Measurements from ENCODE around the gene MBIP.

DNA sequence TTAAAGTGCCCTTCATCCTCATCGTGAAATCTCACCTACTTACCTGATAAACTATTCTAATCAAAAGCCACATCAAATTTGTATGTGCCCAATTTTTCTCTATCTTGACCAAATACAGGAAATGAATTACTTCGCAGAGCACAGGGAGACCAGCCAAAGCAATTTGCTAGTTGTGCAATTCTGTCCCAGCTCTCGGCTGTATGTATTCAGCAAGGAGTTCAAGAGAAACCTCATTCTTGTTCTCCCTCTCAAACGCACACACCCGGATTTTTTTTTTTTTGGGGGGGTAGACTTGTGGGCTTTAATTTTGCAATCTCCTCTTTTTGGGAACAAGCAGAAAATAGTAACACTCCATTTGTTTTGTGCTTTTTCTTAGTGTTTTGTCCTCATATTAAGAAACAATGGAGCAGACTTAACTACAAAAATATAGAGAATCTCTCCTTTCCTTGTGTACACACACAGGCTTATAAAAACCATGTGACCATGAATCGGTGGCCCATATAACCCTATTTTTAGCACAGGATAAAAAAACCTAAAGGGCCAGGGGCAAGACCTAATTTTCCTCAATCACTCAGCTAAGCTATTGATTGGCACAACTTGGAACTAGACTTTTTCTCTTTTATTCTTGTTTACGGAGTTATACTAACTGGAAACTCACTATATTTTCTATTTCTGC is 64.2 kb downstream of the MBIP start:
- TF ChIP-seq, protein P1, sequence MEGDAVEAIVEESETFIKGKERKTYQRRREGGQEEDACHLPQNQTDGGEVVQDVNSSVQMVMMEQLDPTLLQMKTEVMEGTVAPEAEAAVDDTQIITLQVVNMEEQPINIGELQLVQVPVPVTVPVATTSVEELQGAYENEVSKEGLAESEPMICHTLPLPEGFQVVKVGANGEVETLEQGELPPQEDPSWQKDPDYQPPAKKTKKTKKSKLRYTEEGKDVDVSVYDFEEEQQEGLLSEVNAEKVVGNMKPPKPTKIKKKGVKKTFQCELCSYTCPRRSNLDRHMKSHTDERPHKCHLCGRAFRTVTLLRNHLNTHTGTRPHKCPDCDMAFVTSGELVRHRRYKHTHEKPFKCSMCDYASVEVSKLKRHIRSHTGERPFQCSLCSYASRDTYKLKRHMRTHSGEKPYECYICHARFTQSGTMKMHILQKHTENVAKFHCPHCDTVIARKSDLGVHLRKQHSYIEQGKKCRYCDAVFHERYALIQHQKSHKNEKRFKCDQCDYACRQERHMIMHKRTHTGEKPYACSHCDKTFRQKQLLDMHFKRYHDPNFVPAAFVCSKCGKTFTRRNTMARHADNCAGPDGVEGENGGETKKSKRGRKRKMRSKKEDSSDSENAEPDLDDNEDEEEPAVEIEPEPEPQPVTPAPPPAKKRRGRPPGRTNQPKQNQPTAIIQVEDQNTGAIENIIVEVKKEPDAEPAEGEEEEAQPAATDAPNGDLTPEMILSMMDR (IDR thresholded peaks at IDR 0.05) = no peak
- TF ChIP-seq EP300 (IDR thresholded peaks at IDR 0.05) = no peak
- no peak for TF ChIP-seq POLR2A (IDR thresholded peaks at IDR 0.05)

All from ovary (tissue), 3 donors.